NCI-H2081 treated with DMSO at 0.1 percent for 48 hours (cell line): Measurements from ENCODE around the gene GDNF.

ENCODE experiments used
- DNase-seq: peaks from one replicate; lab custom pipeline; 2025; lab: John Stamatoyannopoulos, UW

The GDNF gene

GRCh38 chr5:37846786-37847310 is 7.0 kb upstream of the GDNF start:
- no peak for DNase-seq

- no peak for DNase-seq
Measured at GRCh38 chr5:37844009-37844408, 4.2 kb upstream of the GDNF start.

- no peak for DNase-seq
Measured at GRCh38 chr5:37842048-37842447, 2.2 kb upstream of the GDNF start.

GRCh38 chr5:37841203-37841602 is 1.4 kb upstream of the GDNF start:
- DNase-seq, result no peak

GRCh38 chr5:37840053-37841034 is 503 bp upstream of the GDNF start:
- DNase-seq, result no peak

GRCh38 chr5:37838933-37839341 is 904 bp downstream of the GDNF start:
- DNase-seq, result no peak

GRCh38 chr5:37838152-37838932 is 1.5 kb downstream of the GDNF start:
- no peak for DNase-seq

- peak; percentile 37 for DNase-seq
Measured at GRCh38 chr5:37837414-37838032, 2.3 kb downstream of the GDNF start.

GRCh38 chr5:37836592-37837413 is 3.0 kb downstream of the GDNF start:
- DNase-seq, result no peak

GRCh38 chr5:37836235-37836591 is 3.6 kb downstream of the GDNF start:
- no peak for DNase-seq

GRCh38 chr5:37835380-37835973 is 4.4 kb downstream of the GDNF start:
- DNase-seq, result no peak

GRCh38 chr5:37834542-37835379 is 5.1 kb downstream of the GDNF start:
- no peak for DNase-seq

- no peak for DNase-seq
Measured at GRCh38 chr5:37833990-37834389, 5.9 kb downstream of the GDNF start.

- DNase-seq, result no peak
Measured at GRCh38 chr5:37831821-37832534, 7.9 kb downstream of the GDNF start.

- no peak for DNase-seq
Measured at GRCh38 chr5:37830348-37830747, 9.5 kb downstream of the GDNF start.

GRCh38 chr5:37825334-37825915 is 14.4 kb downstream of the GDNF start:
- peak; percentile 54 for DNase-seq

- no peak for DNase-seq
Measured at GRCh38 chr5:37823433-37824152, 16.2 kb downstream of the GDNF start.

GRCh38 chr5:37816883-37817282 is 23.0 kb downstream of the GDNF start:
- no peak for DNase-seq
